ENCODE results near the gene POLDIP2. TPM values are rescaled to one million over a fixed set of nuclear protein-coding genes. Genes with fewer than 3 reads are reported as not detected.

POLDIP2 gene
- total RNA-seq, 1 donor from 2014 or later: 68.6 TPM

GRCh38 chr17:28313841-28314240, 43.5 kb downstream of the POLDIP2 start:
- Mint-ChIP-seq H3K27ac (no peak overlapping the region), H3K9me3 (ENCODE audit: low read depth) (no peaks in the 10 kb centered on the region), H3K36me3 (ENCODE audit: insufficient read depth) (no peaks in the 10 kb centered on the region), H3K4me1 (ENCODE audit: low read depth) (peaks cover 13% of the 10 kb centered on the region), H3K4me3 (ENCODE audit: low read depth) (no peak overlapping the region), H3K27me3 (peaks cover 18% of the 10 kb centered on the region)
- no peak for DNase-seq (ENCODE audit: low spot score, unreplicated experiment)
- TF ChIP-seq CTCF (IDR thresholded peaks at IDR 0.05; ENCODE audit: unreplicated experiment): no peak

GRCh38 chr17:28306954-28307401, 50.3 kb downstream of the POLDIP2 start:
- TF ChIP-seq CTCF (IDR thresholded peaks at IDR 0.05; ENCODE audit: unreplicated experiment): no peak
- H3K27me3 Mint-ChIP-seq: no peaks in the 10 kb centered on the region
- no peaks in the 10 kb centered on the region for H3K36me3 Mint-ChIP-seq (ENCODE audit: insufficient read depth)
- no peak overlapping the region for H3K4me3 Mint-ChIP-seq (ENCODE audit: low read depth)
- no peaks in the 10 kb centered on the region for H3K9me3 Mint-ChIP-seq (ENCODE audit: low read depth)
- no peaks in the 10 kb centered on the region for H3K4me1 Mint-ChIP-seq (ENCODE audit: low read depth)
- H3K27ac Mint-ChIP-seq: no peak overlapping the region
- no peak for DNase-seq (ENCODE audit: low spot score, unreplicated experiment)

GRCh38 chr17:28298449-28298848, 58.9 kb downstream of the POLDIP2 start:
- no peak for TF ChIP-seq CTCF (IDR thresholded peaks at IDR 0.05; ENCODE audit: unreplicated experiment)
- Mint-ChIP-seq H3K27me3 (peaks cover 7% of the 10 kb centered on the region), H3K9me3 (ENCODE audit: low read depth) (no peaks in the 10 kb centered on the region), H3K4me1 (ENCODE audit: low read depth) (no peaks in the 10 kb centered on the region), H3K36me3 (ENCODE audit: insufficient read depth) (no peaks in the 10 kb centered on the region), H3K27ac (no peak overlapping the region), H3K4me3 (ENCODE audit: low read depth) (no peak overlapping the region)
- no peak for DNase-seq (ENCODE audit: low spot score, unreplicated experiment)

Small RNAs within 50 kb of the gene (microRNA-seq; reads per million reads assigned to microRNA genes)
- not detected for gene MIR4723 (ENCODE audit: borderline number of aligned reads, unreplicated experiment)

Other genes starting within 250 kb of the POLDIP2 start
- 93.8 and 102 TPM in 2 replicates for gene TMEM97, start 38.3 kb downstream of the POLDIP2 start, total RNA-seq
- gene IFT20, start 22.1 kb downstream of the POLDIP2 start, total RNA-seq: 35.4 and 41.0 TPM in 2 replicates
- gene TNFAIP1, start 21.8 kb downstream of the POLDIP2 start, total RNA-seq: 50.9 and 51.0 TPM in 2 replicates
- gene SEBOX, start 7.7 kb upstream of the POLDIP2 start, total RNA-seq: not detected in 2 replicates
- 128 and 139 TPM in 2 replicates for gene VTN, start 12.8 kb upstream of the POLDIP2 start, total RNA-seq
- 20.0 and 20.5 TPM in 2 replicates for gene SARM1, start 14.2 kb upstream of the POLDIP2 start, total RNA-seq
- gene SLC46A1, start 48.7 kb upstream of the POLDIP2 start, total RNA-seq: 15.7 and 16.1 TPM in 2 replicates
- 0.29 and 0.31 TPM in 2 replicates for gene SLC13A2, start 116.1 kb upstream of the POLDIP2 start, total RNA-seq
- 0.07 TPM in 1 of 2 replicates, not detected in the other for gene FOXN1, start 148.8 kb upstream of the POLDIP2 start, total RNA-seq
- 41.3 and 46.7 TPM in 2 replicates for gene UNC119, start 195.1 kb upstream of the POLDIP2 start, total RNA-seq
- 65.0 and 68.2 TPM in 2 replicates for gene PIGS, start 214.0 kb upstream of the POLDIP2 start, total RNA-seq
- gene ALDOC, start 219.4 kb upstream of the POLDIP2 start, total RNA-seq: 4.8 and 5.6 TPM in 2 replicates
- 69.4 and 77.8 TPM in 2 replicates for gene SPAG5, start 241.5 kb upstream of the POLDIP2 start, total RNA-seq

All from progenitor cell of endocrine pancreas (in vitro differentiated cells).